Tibial nerve (tissue), 4 donors: ENCODE data around the gene ERC2. TPM values are rescaled to one million over a fixed set of nuclear protein-coding genes. Genes with fewer than 3 reads are reported as not detected.
"Not testable (repeated sequence)": the region's sequence is repeated elsewhere in the genome, so short reads cannot be mapped to it uniquely, and the experiment has no call there.

Experiments
- DNase-seq, 2 donors: peaks; one replicate each; pipeline ENCODE4 v3.0.0-alpha.2; 2019; ENCODE audit warnings: low spot score in 2 of 2
- H3K27ac ChIP-seq, 4 donors: fragments of 200-600 bp; sonication (generic) in 3 of 4; one replicate each; pipeline ENCODE4 v1.5.1; 2017 to 2019; ENCODE audit warnings: mild to moderate bottlenecking in 1 of 4
- H3K27me3 ChIP-seq, 2 donors: fragments of 200-600 bp; sonication (generic) in 1 of 2; one replicate each; pipeline versions ENCODE4 v1.5.1 to v1.6.0; 2017 to 2019
- H3K36me3 ChIP-seq, 3 donors: fragments of 200-600 bp; sonication (generic); one replicate each; pipeline ENCODE4 v1.5.1; 2018 to 2019
- H3K4me1 ChIP-seq, 4 donors: fragments of 200-600 bp; sonication (generic) in 3 of 4; one replicate each; pipeline ENCODE4 v1.5.1; 2017 to 2019
- H3K4me3 ChIP-seq, 4 donors: fragments of 200-600 bp; sonication (generic) in 3 of 4; one replicate each; pipeline ENCODE4 v1.5.1; 2017 to 2019; ENCODE audit warnings: mild to moderate bottlenecking in 1 of 4, moderate library complexity in 1 of 4
- H3K9me3 ChIP-seq, 4 donors: fragments of 200-600 bp; sonication (generic) in 3 of 4; one replicate each; pipeline ENCODE4 v1.5.1; 2017 to 2019
- EP300 ChIP-seq, 2 donors: sonication (generic); formaldehyde crosslinking; IDR thresholded peaks; one replicate each; pipeline ENCODE4 v1.6.1; 2017; ENCODE audit warnings: antibody characterized with exemption in 2 of 2, mild to moderate bottlenecking in 1 of 2
- POLR2A ChIP-seq, 2 donors: fragments of 450-650 bp; IDR thresholded peaks; one replicate each; pipeline ENCODE4 v1.6.1; 2017; ENCODE audit warnings: antibody characterized with exemption in 2 of 2, mild to moderate bottlenecking in 2 of 2, moderate library complexity in 2 of 2
- WGBS, 2 donors: methylation state at CpG; one replicate each; pipeline ENCODE4 v1.1.5; 2018; 5-methylcytosine and 5-hydroxymethylcytosine counted together
- total RNA-seq, 4 donors: library from RNA; depleted of rRNA; stranded (reverse); fragments of >200 nt; gene quantifications; one replicate each; pipeline ENCODE4 v1.1.0, GENCODE V29; 2016
- TF ChIP-seq, protein P1 (sequence below), 5 experiments: fragments of 200-600 bp in 3 of 5; fragments of 450-650 bp in 2 of 5; sonication (generic) in 3 of 5; IDR thresholded peaks; one replicate each; pipeline ENCODE4 v1.5.1; 2016 to 2019; ENCODE audit warnings: antibody characterized with exemption in 5 of 5, mild to moderate bottlenecking in 3 of 5, moderate library complexity in 2 of 5

Gene ERC2
- total RNA-seq, 4 donors from 2014 or later = 0.84 to 0.98 (median 0.90) TPM; not detected in 1

DNA sequence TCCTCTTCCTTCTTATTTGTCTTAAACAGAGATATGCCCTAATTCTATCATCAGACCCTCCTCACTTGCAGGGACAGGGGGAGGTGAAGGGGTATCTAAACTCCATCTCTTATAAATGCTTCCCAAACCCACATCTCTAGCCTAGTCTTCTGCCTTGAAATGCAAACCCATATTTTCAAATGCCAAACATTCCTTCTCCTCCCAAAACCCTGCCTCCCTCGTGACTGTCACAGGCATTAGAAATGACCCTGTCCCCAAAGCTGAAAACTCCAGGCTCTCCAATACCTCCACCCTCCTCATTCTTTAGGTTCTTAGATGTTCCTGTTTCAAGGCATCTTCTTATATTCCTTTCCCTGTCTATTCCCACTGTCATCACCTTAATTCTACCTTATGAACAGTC is 191.0 kb downstream of the ERC2 start:
- Histone ChIP-seq H3K27me3 (no peaks in the 10 kb centered on the region), H3K4me3 (no peak overlapping the region), H3K27ac (no peak overlapping the region), H3K4me1 (peaks cover 0 to 6% (median 0%) of the 10 kb centered on the region in 4 donors), H3K36me3 (no peaks in the 10 kb centered on the region), H3K9me3 (peaks cover 0 to 9% (median 0%) of the 10 kb centered on the region in 4 donors)
- no peak for DNase-seq
- WGBS, 2 donors = 50 to 66% methylated on average over 1 of the region's 1 CpG
- TF ChIP-seq POLR2A (IDR thresholded peaks at IDR 0.05) (no peak), EP300 (IDR thresholded peaks at IDR 0.05) (no peak)
- TF ChIP-seq, protein P1, sequence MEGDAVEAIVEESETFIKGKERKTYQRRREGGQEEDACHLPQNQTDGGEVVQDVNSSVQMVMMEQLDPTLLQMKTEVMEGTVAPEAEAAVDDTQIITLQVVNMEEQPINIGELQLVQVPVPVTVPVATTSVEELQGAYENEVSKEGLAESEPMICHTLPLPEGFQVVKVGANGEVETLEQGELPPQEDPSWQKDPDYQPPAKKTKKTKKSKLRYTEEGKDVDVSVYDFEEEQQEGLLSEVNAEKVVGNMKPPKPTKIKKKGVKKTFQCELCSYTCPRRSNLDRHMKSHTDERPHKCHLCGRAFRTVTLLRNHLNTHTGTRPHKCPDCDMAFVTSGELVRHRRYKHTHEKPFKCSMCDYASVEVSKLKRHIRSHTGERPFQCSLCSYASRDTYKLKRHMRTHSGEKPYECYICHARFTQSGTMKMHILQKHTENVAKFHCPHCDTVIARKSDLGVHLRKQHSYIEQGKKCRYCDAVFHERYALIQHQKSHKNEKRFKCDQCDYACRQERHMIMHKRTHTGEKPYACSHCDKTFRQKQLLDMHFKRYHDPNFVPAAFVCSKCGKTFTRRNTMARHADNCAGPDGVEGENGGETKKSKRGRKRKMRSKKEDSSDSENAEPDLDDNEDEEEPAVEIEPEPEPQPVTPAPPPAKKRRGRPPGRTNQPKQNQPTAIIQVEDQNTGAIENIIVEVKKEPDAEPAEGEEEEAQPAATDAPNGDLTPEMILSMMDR (IDR thresholded peaks at IDR 0.05) = no peak

- no peak overlapping the region for H3K27ac ChIP-seq
- WGBS, 2 donors = 54 to 69% methylated on average over 2 of the region's 2 CpGs
- no peaks in the 10 kb centered on the region for H3K36me3 ChIP-seq
- H3K4me1 ChIP-seq = no peaks in the 10 kb centered on the region
- TF ChIP-seq EP300 (IDR thresholded peaks at IDR 0.05) (no peak), POLR2A (IDR thresholded peaks at IDR 0.05) (no peak)
- TF ChIP-seq, protein P1 (IDR thresholded peaks at IDR 0.05) = no peak
- peaks cover 0 to 8% (median 0%) of the 10 kb centered on the region in 4 donors for H3K9me3 ChIP-seq
- no peak overlapping the region for H3K4me3 ChIP-seq
- H3K27me3 ChIP-seq = no peaks in the 10 kb centered on the region
- no peak for DNase-seq
Observed at GRCh38 chr3:56275120-56275519, 193.1 kb downstream of the ERC2 start.

- DNase-seq = no peak
- H3K4me3 ChIP-seq = no peak overlapping the region
- H3K27ac ChIP-seq = peak overlapping the region in 1 of 4 donors; percentile 29
- no peaks in the 10 kb centered on the region for H3K9me3 ChIP-seq
- WGBS, 2 donors = 44 to 48% methylated on average over 4 of the region's 4 CpGs
- H3K27me3 ChIP-seq = no peaks in the 10 kb centered on the region
- peaks cover 0 to 5% (median 0%) of the 10 kb centered on the region in 4 donors for H3K4me1 ChIP-seq
- no peak for TF ChIP-seq EP300 (IDR thresholded peaks at IDR 0.05)
- TF ChIP-seq, protein P1 (IDR thresholded peaks at IDR 0.05) = no peak
- H3K36me3 ChIP-seq = no peaks in the 10 kb centered on the region
Observed at GRCh38 chr3:56269755-56270535, 198.3 kb downstream of the ERC2 start.

GRCh38 chr3:56268616-56269383 is 199.5 kb downstream of the ERC2 start:
- Histone ChIP-seq H3K4me1 (peaks cover 0 to 5% (median 0%) of the 10 kb centered on the region in 4 donors), H3K9me3 (no peaks in the 10 kb centered on the region), H3K27ac (peak overlapping the region in 1 of 4 donors; percentile 29), H3K36me3 (no peaks in the 10 kb centered on the region), H3K27me3 (no peaks in the 10 kb centered on the region), H3K4me3 (no peak overlapping the region)
- no peak for TF ChIP-seq POLR2A (IDR thresholded peaks at IDR 0.05)
- TF ChIP-seq, protein P1 (IDR thresholded peaks at IDR 0.05) = no peak
- no peak for TF ChIP-seq EP300 (IDR thresholded peaks at IDR 0.05)
- WGBS, 2 donors = 81 to 86% methylated on average over 4 of the region's 4 CpGs
- no peak for DNase-seq

GRCh38 chr3:56261852-56262251 is 206.4 kb downstream of the ERC2 start:
- H3K4me3 ChIP-seq, H3K4me1 ChIP-seq, H3K9me3 ChIP-seq, H3K36me3 ChIP-seq, H3K27me3 ChIP-seq, H3K27ac ChIP-seq, DNase-seq: not testable (repeated sequence)
- 61 to 73% methylated on average over 2 of the region's 2 CpGs for WGBS, 2 donors
